ENCODE data around the gene SLC39A9.
"Not testable (repeated sequence)": the region's sequence is repeated elsewhere in the genome, so short reads cannot be mapped to it uniquely, and the experiment has no call there.

The SLC39A9 gene

GRCh38 chr14:69485315-69485660 lies 86.8 kb downstream of the SLC39A9 start:
- Mint-ChIP-seq H3K4me1 (ENCODE audit: low read depth) (peaks cover 4% of the 10 kb centered on the region), H3K27me3 (peaks cover 59% of the 10 kb centered on the region), H3K27ac (no peak overlapping the region), H3K4me3 (no peak overlapping the region), H3K9me3 (no peaks in the 10 kb centered on the region), H3K36me3 (ENCODE audit: low read depth) (no peaks in the 10 kb centered on the region)
- no peak for DNase-seq

- no peak overlapping the region for H3K4me3 Mint-ChIP-seq
- DNase-seq, result no peak
- H3K27ac Mint-ChIP-seq, result no peak overlapping the region
- no peaks in the 10 kb centered on the region for H3K9me3 Mint-ChIP-seq
- peaks cover 4% of the 10 kb centered on the region for H3K4me1 Mint-ChIP-seq (ENCODE audit: low read depth)
- peaks cover 59% of the 10 kb centered on the region for H3K27me3 Mint-ChIP-seq
- no peaks in the 10 kb centered on the region for H3K36me3 Mint-ChIP-seq (ENCODE audit: low read depth)
Measured at GRCh38 chr14:69485701-69486100, 87.2 kb downstream of the SLC39A9 start.

- DNase-seq, result no peak
- H3K4me1 Mint-ChIP-seq (ENCODE audit: low read depth), result peaks cover 4% of the 10 kb centered on the region
- no peaks in the 10 kb centered on the region for H3K36me3 Mint-ChIP-seq (ENCODE audit: low read depth)
- no peak overlapping the region for H3K4me3 Mint-ChIP-seq
- H3K9me3 Mint-ChIP-seq, result no peaks in the 10 kb centered on the region
- H3K27ac Mint-ChIP-seq, result no peak overlapping the region
- peaks cover 59% of the 10 kb centered on the region for H3K27me3 Mint-ChIP-seq
Measured at GRCh38 chr14:69487226-69487625, 88.7 kb downstream of the SLC39A9 start.

- no peak for DNase-seq
- H3K27ac Mint-ChIP-seq, result no peak overlapping the region
- H3K36me3 Mint-ChIP-seq (ENCODE audit: low read depth), result no peaks in the 10 kb centered on the region
- H3K9me3 Mint-ChIP-seq, result no peaks in the 10 kb centered on the region
- H3K4me1 Mint-ChIP-seq (ENCODE audit: low read depth), result peaks cover 4% of the 10 kb centered on the region
- H3K27me3 Mint-ChIP-seq, result peaks cover 54% of the 10 kb centered on the region
- no peak overlapping the region for H3K4me3 Mint-ChIP-seq
Measured at GRCh38 chr14:69487771-69488170, 89.3 kb downstream of the SLC39A9 start.

GRCh38 chr14:69489495-69489894 lies 91.0 kb downstream of the SLC39A9 start:
- no peak for DNase-seq
- H3K27ac Mint-ChIP-seq, result no peak overlapping the region
- no peak overlapping the region for H3K4me3 Mint-ChIP-seq
- H3K4me1 Mint-ChIP-seq (ENCODE audit: low read depth), result no peaks in the 10 kb centered on the region
- peaks cover 39% of the 10 kb centered on the region for H3K27me3 Mint-ChIP-seq
- no peaks in the 10 kb centered on the region for H3K9me3 Mint-ChIP-seq
- no peaks in the 10 kb centered on the region for H3K36me3 Mint-ChIP-seq (ENCODE audit: low read depth)

- no peaks in the 10 kb centered on the region for H3K9me3 Mint-ChIP-seq
- H3K36me3 Mint-ChIP-seq (ENCODE audit: low read depth), result no peaks in the 10 kb centered on the region
- no peaks in the 10 kb centered on the region for H3K4me1 Mint-ChIP-seq (ENCODE audit: low read depth)
- H3K27me3 Mint-ChIP-seq, result peaks cover 33% of the 10 kb centered on the region
- DNase-seq, result no peak
- H3K4me3 Mint-ChIP-seq, result no peak overlapping the region
- H3K27ac Mint-ChIP-seq, result no peak overlapping the region
Measured at GRCh38 chr14:69490219-69490918, 91.9 kb downstream of the SLC39A9 start.

GRCh38 chr14:69491193-69491592 lies 92.7 kb downstream of the SLC39A9 start:
- Mint-ChIP-seq H3K9me3 (no peaks in the 10 kb centered on the region), H3K4me1 (ENCODE audit: low read depth) (no peaks in the 10 kb centered on the region), H3K36me3 (ENCODE audit: low read depth) (no peaks in the 10 kb centered on the region), H3K27ac (no peak overlapping the region), H3K4me3 (no peak overlapping the region), H3K27me3 (peaks cover 24% of the 10 kb centered on the region)
- no peak for DNase-seq

GRCh38 chr14:69493038-69493437 lies 94.5 kb downstream of the SLC39A9 start:
- Mint-ChIP-seq H3K4me3 (no peak overlapping the region), H3K27ac (no peak overlapping the region), H3K4me1 (ENCODE audit: low read depth) (no peaks in the 10 kb centered on the region), H3K27me3 (peaks cover 9% of the 10 kb centered on the region), H3K9me3 (no peaks in the 10 kb centered on the region), H3K36me3 (ENCODE audit: low read depth) (no peaks in the 10 kb centered on the region)
- DNase-seq, result no peak

- H3K4me3 Mint-ChIP-seq, result no peak overlapping the region
- no peaks in the 10 kb centered on the region for H3K4me1 Mint-ChIP-seq (ENCODE audit: low read depth)
- no peaks in the 10 kb centered on the region for H3K36me3 Mint-ChIP-seq (ENCODE audit: low read depth)
- H3K27me3 Mint-ChIP-seq, result peaks cover 3% of the 10 kb centered on the region
- DNase-seq, result no peak
- no peak overlapping the region for H3K27ac Mint-ChIP-seq
- no peaks in the 10 kb centered on the region for H3K9me3 Mint-ChIP-seq
Measured at GRCh38 chr14:69493791-69494190, 95.3 kb downstream of the SLC39A9 start.

- H3K9me3 Mint-ChIP-seq, result no peaks in the 10 kb centered on the region
- no peaks in the 10 kb centered on the region for H3K4me1 Mint-ChIP-seq (ENCODE audit: low read depth)
- no peak for DNase-seq
- H3K36me3 Mint-ChIP-seq (ENCODE audit: low read depth), result no peaks in the 10 kb centered on the region
- H3K27me3 Mint-ChIP-seq, result peaks cover 3% of the 10 kb centered on the region
- no peak overlapping the region for H3K4me3 Mint-ChIP-seq
- no peak overlapping the region for H3K27ac Mint-ChIP-seq
Measured at GRCh38 chr14:69495341-69495921, 96.9 kb downstream of the SLC39A9 start.

- peaks cover 12% of the 10 kb centered on the region for H3K27me3 Mint-ChIP-seq
- not testable (repeated sequence) for H3K36me3 Mint-ChIP-seq (ENCODE audit: low read depth); DNase-seq
Measured at GRCh38 chr14:69497866-69498265, 99.4 kb downstream of the SLC39A9 start.

GRCh38 chr14:69498286-69498685 lies 99.8 kb downstream of the SLC39A9 start:
- H3K4me1 Mint-ChIP-seq (ENCODE audit: low read depth); H3K27ac Mint-ChIP-seq: not testable (repeated sequence)

More at GRCh38 chr14:69497866-69498265, 99.4 kb downstream of the SLC39A9 start:
- not testable (repeated sequence) for H3K27ac Mint-ChIP-seq; H3K4me3 Mint-ChIP-seq; H3K4me1 Mint-ChIP-seq (ENCODE audit: low read depth); H3K9me3 Mint-ChIP-seq

GRCh38 chr14:69499436-69499835 lies 100.9 kb downstream of the SLC39A9 start:
- Mint-ChIP-seq H3K27me3 (peaks cover 12% of the 10 kb centered on the region), H3K4me3 (no peak overlapping the region), H3K36me3 (ENCODE audit: low read depth) (no peaks in the 10 kb centered on the region), H3K27ac (no peak overlapping the region), H3K9me3 (no peaks in the 10 kb centered on the region), H3K4me1 (ENCODE audit: low read depth) (no peaks in the 10 kb centered on the region)
- no peak for DNase-seq

More at GRCh38 chr14:69498286-69498685, 99.8 kb downstream of the SLC39A9 start:
- H3K4me3 Mint-ChIP-seq; H3K9me3 Mint-ChIP-seq; DNase-seq; H3K36me3 Mint-ChIP-seq (ENCODE audit: low read depth): not testable (repeated sequence)
- peaks cover 12% of the 10 kb centered on the region for H3K27me3 Mint-ChIP-seq

GRCh38 chr14:69500096-69500495 lies 101.6 kb downstream of the SLC39A9 start:
- Mint-ChIP-seq H3K9me3 (no peaks in the 10 kb centered on the region), H3K27me3 (peaks cover 12% of the 10 kb centered on the region), H3K36me3 (ENCODE audit: low read depth) (no peaks in the 10 kb centered on the region), H3K4me3 (no peak overlapping the region), H3K4me1 (ENCODE audit: low read depth) (no peaks in the 10 kb centered on the region), H3K27ac (no peak overlapping the region)
- DNase-seq, result no peak

- Mint-ChIP-seq H3K9me3 (no peaks in the 10 kb centered on the region), H3K4me3 (no peak overlapping the region), H3K27me3 (peaks cover 12% of the 10 kb centered on the region), H3K4me1 (ENCODE audit: low read depth) (no peaks in the 10 kb centered on the region), H3K36me3 (ENCODE audit: low read depth) (no peaks in the 10 kb centered on the region), H3K27ac (no peak overlapping the region)
- DNase-seq, result no peak
Measured at GRCh38 chr14:69500736-69501135, 102.2 kb downstream of the SLC39A9 start.
